Right ventricle myocardium superior (tissue), 1 donor: ENCODE measurements around the gene CD28. TPM values are rescaled to one million over a fixed set of nuclear protein-coding genes. Genes with fewer than 3 reads are reported as not detected.

Experiments used
- ATAC-seq: fragments of 200-7000 bp; cut with Tn5 transposase; one replicate; pipeline ENCODE4 v1.9.1; 2020; ENCODE audit warnings: mild to moderate bottlenecking; ENCODE audit not compliant: poor library complexity
- DNase-seq: peaks from one replicate; pipeline ENCODE4 v3.0.0-alpha.2; 2020
- intact Hi-C: fragments of 100-400 bp; cut with DNase I; formaldehyde crosslinking; loops from one replicate; pipeline ENCODE4 v1.11.2; 2022
- long read RNA-seq: library from polyadenylated mRNA; unstranded; transcript quantifications from one replicate; pipeline ENCODE4 v2.0.0, GENCODE V29; 2021
- total RNA-seq: library from RNA; stranded (reverse); fragmentation: NEBNext Ultra II Directional; extraction: Animal tissue kit (Norgen Biotek cat#: 25700); gene quantifications from one replicate; pipeline ENCODE4 v1.2.1, GENCODE V29; 2021
- donor health status: DM: no; HTN: yes; CAD: no; lungs with severe emphysema.

The CD28 gene
- 0.75 TPM for total RNA-seq
- long read RNA-seq, full-length matches to known transcripts, result 2 of 2 reads
- long read RNA-seq, partial matches to known transcripts, result 0 of 2 reads
- long read RNA-seq, other reads (novel, unspliced or antisense), result 0 of 2 reads

- DNase-seq (peak; percentile 53), ATAC-seq (peak; percentile 43)
- intact Hi-C loops, result no loop called here
These were observed at the start of gene CD28 for GRCh38 chr2:203706403-203706802. TSS of gene CD28 (plus strand) at chr2:203706639. CDS start at chr2:203706697, 58 bp downstream.

GRCh38 chr2:203659331-203660049 is 46.9 kb upstream of the CD28 start:
- peak; percentile 40 for ATAC-seq
- DNase-seq, result no peak
- intact Hi-C loops, result no loop called here

- intact Hi-C loops, result no loop called here
- ATAC-seq (no peak), DNase-seq (no peak)
These were observed 46.0 kb upstream of the CD28 start for GRCh38 chr2:203660465-203660864.

- ATAC-seq (no peak), DNase-seq (no peak)
- intact Hi-C loops, result no loop called here
These were observed 45.0 kb upstream of the CD28 start for GRCh38 chr2:203661279-203661908.

- ATAC-seq (no peak), DNase-seq (no peak)
- intact Hi-C loops, result no loop called here
These were observed 44.0 kb upstream of the CD28 start for GRCh38 chr2:203662487-203662886.

GRCh38 chr2:203662951-203663350 is 43.5 kb upstream of the CD28 start:
- intact Hi-C loops, result no loop called here
- ATAC-seq, result no peak

GRCh38 chr2:203664029-203664755 is 42.2 kb upstream of the CD28 start:
- no peak for DNase-seq
- intact Hi-C loops, result no loop called here
- ATAC-seq, result no peak

More at GRCh38 chr2:203662951-203663350, 43.5 kb upstream of the CD28 start:
- DNase-seq, result no peak

- intact Hi-C loops, result no loop called here
- no peak for DNase-seq
These were observed 38.6 kb upstream of the CD28 start for GRCh38 chr2:203667838-203668237.

GRCh38 chr2:203669820-203670219 is 36.6 kb upstream of the CD28 start:
- DNase-seq (no peak), ATAC-seq (no peak)

More at GRCh38 chr2:203667838-203668237, 38.6 kb upstream of the CD28 start:
- ATAC-seq, result no peak

GRCh38 chr2:203670939-203671338 is 35.5 kb upstream of the CD28 start:
- no peak for DNase-seq
- no peak for ATAC-seq
- intact Hi-C loops, result no loop called here

More at GRCh38 chr2:203669820-203670219, 36.6 kb upstream of the CD28 start:
- intact Hi-C loops, result no loop called here

GRCh38 chr2:203671876-203672275 is 34.6 kb upstream of the CD28 start:
- intact Hi-C loops, result no loop called here

GRCh38 chr2:203672856-203673255 is 33.6 kb upstream of the CD28 start:
- no peak for DNase-seq
- no peak for ATAC-seq
- intact Hi-C loops, result no loop called here

More at GRCh38 chr2:203671876-203672275, 34.6 kb upstream of the CD28 start:
- ATAC-seq (no peak), DNase-seq (no peak)

- intact Hi-C loops, result no loop called here
- peak; percentile 65 for ATAC-seq
- no peak for DNase-seq
These were observed 32.5 kb upstream of the CD28 start for GRCh38 chr2:203673933-203674332.

GRCh38 chr2:203675086-203675485 is 31.4 kb upstream of the CD28 start:
- no peak for ATAC-seq
- intact Hi-C loops, result no loop called here
- no peak for DNase-seq

- no peak for ATAC-seq
These were observed 27.5 kb upstream of the CD28 start for GRCh38 chr2:203678971-203679370.

GRCh38 chr2:203679401-203679800 is 27.0 kb upstream of the CD28 start:
- no peak for DNase-seq
- intact Hi-C loops, result no loop called here
- ATAC-seq, result no peak

More at GRCh38 chr2:203678971-203679370, 27.5 kb upstream of the CD28 start:
- intact Hi-C loops, result no loop called here
- no peak for DNase-seq

GRCh38 chr2:203681978-203682377 is 24.5 kb upstream of the CD28 start:
- intact Hi-C loops, result loop anchor here (10.0 kb wide), 1 partner anchor 147 kb away; the partner anchor contains the start of gene RAPH1
- DNase-seq (peak; percentile 52), ATAC-seq (no peak)

GRCh38 chr2:203682688-203683130 is 23.7 kb upstream of the CD28 start:
- ATAC-seq (peak; percentile 58), DNase-seq (no peak)
- intact Hi-C loops, result loop anchor here (10.0 kb wide), 1 partner anchor 148 kb away; the partner anchor contains the start of gene RAPH1

- intact Hi-C loops, result loop anchor here (10.0 kb wide), 1 partner anchor 149 kb away; the partner anchor contains the start of gene RAPH1
- ATAC-seq (no peak), DNase-seq (no peak)
These were observed 23.0 kb upstream of the CD28 start for GRCh38 chr2:203683421-203683820.
